HS-5 (cell line): ENCODE results near the gene IPO7.
"Not testable (repeated sequence)": the region's sequence is repeated elsewhere in the genome, so short reads cannot be mapped to it uniquely, and the experiment has no call there.

Experiments
- DNase-seq: peaks from one replicate; pipeline ENCODE4 v3.0.0-alpha.2; 2012; ENCODE audit warnings: low read depth

The IPO7 gene

DNA sequence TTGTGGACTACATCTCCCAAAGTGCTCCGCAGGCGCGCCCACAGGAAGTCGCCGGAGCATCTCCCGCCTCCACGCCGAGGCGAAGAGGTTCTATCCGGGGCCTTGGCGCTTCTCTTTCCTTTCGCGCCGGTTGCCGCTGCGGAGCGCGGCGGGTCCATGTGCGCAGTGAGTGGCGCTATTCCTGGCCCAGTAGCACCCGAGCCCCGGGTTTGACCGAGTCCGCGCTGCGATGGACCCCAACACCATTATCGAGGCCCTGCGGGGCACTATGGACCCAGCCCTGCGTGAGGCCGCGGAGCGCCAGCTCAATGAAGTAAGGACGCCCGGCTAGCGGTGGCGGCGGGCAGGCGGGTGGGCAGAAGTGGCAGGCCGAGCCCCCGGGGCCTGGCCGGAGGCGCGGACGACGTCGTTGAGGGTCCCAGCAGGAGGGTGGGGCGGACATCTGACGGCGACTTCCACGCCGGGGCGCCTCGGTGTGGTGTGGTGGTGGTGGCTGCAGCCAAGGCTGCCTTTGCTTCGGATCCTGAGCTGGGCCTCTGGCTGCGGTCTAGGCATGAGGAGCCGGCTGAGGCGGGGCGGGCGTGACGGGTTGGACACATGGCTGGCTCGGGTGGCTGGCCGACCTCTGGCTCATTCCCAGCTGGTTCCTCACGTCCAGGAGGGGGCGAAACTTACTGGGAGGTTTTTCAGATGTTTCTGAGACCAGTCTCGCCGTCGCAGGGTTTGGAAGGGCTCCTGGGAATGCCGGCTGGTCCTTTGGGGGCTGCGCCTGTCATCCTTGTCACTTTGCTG, at the start of gene IPO7:
IPO7 (plus strand) TSS at position 118 of the 792 bp plus-strand sequence; CDS start at position 230, 112 bp downstream.
- peak; percentile 73 for DNase-seq

DNA sequence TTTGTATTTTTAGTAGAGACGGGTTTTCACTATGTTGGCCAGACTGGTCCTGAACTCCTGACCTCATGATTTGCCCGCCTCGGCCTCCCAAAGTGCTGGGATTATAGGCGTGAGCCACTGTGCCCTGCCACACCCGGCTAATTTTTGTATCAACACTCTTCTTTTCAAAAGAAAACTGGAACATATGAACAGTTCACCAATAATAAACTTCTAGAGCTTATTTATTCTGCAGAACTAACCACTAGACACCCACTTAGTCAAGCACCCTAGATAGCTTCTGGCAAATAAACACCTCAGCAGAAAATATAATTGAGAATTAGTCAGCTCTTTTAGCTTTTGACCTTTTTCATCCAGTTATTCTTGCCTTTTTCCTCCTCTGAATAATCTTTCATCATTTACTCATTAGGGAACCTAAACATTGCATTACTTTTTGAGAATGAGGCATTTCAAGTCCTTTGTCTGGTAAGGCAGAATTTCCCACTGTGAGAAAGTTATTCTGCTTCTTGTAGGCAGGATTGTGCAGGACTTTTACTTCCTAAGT, 42.7 kb upstream of the IPO7 start:
- no peak for DNase-seq

DNA sequence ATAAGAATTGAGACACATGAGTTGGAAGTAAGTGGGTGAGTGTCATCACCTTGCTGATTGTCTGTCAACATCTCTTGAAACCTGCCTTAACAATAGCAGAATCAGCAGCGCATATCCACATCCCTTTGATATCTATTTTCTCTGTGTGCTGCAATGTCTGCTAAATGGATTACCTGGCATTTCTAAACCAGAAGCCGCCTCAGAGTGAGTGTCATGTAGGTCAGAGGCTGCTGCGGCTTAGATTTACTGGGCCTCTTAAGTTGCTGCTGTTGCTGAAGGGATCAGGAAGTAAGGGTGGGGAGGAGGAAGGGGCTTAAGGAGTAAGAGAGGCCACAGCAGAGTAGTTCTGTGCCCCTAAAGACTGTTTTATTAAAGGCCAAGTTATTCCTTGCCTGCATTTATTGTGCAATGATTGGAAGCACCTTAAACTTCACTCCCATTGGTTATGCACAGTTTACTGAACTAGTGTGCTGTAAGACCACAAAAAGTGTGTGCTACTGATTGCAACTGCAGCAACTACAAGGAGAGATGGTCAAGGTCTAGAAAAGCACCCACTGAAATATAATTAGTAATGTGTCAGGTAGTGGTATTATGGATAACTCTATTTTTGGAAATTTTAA, 40.3 kb upstream of the IPO7 start:
- no peak for DNase-seq

DNA sequence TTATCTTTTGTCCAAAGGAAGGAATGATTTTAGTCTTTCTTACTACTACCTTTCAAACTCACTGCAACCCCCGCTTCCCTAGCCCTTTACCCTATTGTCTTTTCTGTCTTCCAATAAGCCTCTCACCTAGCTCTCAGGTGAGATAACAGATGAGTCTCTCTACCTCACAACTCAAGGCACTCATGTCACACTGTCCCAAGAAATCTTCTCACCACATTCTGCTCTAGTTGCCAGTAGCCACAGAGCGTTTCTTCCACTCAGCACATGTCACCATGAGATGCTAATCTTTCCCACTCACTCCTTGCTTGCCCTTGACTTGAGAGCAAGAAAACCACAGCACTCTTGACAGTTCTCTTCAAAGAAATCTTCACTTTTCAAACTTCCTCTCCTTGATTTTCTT, 37.4 kb upstream of the IPO7 start:
- DNase-seq = no peak

DNA sequence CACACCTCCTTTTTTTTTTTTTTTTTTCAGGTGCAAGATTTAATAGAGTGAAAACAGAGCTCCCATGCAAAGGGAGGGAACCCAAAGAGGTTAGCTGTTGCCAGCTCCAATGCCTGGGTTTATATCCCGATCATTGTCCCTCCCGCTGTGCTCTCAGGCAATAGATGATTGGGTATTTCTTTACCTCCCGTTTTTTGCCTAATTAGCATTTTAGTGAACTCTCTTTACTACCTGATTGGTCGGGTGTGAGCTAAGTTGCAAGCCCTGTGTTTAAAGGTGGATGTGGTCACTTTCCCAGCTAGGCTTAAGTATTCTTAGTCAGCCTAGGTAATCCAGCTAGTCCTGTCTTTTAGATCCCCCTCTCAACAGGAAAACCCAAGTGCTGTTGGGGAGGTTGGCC, 36.7 kb upstream of the IPO7 start:
- DNase-seq = not testable (repeated sequence)

DNA sequence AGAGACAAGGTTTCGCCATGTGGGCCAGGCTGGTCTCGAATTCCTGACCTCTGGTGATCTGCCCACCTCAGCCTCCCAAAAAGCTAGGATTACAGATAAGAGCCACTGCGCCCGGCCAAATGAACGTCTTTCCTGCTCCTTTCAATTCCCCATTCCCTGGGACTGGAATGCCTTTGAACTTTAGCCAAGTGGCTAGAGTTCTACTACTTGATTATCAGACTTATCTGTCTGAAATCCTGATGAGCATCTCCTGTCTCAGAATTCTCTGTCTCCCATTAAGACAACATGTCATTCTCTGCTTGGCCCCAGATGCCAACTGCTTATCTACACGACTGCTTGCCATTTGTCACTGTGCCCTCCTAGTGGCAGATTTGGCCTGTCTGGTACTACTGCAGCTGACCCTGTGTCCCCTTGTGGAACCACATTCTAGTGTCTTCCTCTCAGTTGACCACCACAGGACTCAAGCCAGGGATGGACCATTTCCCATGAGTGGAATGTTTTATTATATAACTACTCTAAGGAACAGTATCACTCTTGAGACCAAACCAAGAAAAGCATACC, 33.1 kb upstream of the IPO7 start:
- no peak for DNase-seq

DNA sequence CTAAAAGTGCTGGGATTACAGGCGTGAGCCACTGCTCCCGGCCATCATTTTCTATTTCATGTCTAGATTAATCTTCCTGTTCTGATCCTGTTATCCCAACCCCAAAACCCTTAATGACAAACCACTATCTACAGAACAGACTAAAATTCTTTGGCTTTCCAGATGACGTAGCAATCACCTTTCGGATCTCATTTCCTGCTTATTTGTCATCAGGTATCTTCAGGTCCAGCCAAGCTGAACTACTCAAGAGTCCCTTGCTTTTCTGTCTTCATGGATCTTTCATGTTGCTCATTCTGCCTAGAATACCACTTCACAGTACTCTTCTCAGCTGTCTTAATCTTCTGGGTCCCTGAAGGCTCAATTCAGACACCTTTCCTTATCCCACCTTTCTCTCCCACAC, 27.4 kb upstream of the IPO7 start:
- no peak for DNase-seq

DNA sequence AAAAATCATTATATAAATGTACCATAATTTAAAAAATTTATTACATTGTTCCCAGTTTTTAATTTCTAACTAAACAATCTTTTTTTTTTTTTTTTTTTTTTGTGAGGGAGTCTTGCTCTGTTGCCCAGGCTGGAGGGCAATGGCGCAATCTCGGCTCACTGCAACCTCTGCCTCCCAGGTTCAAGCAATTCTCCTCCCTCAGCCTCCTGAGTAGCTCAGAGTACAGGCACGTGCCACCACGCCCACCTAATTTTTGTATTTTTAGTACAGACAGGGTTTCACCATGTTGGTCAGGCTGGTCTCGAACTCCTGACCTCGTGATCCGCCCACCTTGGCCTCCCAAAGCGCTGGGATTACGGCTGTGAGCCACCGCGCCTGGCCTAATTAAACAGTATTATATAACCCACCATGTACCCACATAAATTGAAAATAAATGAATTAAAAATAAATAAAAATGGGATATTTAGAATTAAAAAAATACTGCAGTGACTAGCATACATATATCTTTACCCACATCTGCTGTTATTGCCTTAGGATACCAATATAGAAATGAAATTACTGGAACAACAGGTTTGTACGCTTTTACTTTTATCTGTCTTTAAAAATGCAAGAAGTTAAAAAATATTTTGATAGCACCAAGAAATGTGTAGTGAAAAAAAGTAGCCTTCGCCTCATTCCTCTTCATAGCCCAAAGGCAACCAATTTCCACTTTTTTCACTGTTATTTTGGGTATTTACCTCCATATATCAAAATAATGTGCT, 23.4 kb upstream of the IPO7 start:
- DNase-seq = not testable (repeated sequence)

DNA sequence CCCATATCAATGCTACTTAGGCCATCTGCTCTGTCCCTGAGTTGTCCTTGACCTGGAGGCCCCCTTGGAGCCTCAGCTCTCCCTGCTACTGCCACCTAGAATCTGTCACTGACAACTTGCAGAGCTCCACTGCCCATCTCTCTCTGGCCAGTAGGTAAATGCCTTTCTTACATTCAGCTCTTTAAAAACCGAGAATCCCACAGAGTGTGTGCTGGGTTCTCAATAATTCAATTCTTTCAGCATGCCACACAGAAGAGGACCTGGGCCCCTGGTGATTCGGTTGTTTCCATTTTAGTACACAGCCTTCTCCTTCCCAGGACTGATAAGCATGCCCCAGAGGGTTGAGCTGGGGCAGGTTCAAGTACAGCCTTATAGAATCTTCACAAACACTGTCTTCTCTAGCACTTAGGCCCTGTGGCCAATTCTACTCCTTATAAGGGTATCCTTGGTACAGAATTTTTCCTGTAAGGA, 22.0 kb upstream of the IPO7 start:
- DNase-seq = no peak

DNA sequence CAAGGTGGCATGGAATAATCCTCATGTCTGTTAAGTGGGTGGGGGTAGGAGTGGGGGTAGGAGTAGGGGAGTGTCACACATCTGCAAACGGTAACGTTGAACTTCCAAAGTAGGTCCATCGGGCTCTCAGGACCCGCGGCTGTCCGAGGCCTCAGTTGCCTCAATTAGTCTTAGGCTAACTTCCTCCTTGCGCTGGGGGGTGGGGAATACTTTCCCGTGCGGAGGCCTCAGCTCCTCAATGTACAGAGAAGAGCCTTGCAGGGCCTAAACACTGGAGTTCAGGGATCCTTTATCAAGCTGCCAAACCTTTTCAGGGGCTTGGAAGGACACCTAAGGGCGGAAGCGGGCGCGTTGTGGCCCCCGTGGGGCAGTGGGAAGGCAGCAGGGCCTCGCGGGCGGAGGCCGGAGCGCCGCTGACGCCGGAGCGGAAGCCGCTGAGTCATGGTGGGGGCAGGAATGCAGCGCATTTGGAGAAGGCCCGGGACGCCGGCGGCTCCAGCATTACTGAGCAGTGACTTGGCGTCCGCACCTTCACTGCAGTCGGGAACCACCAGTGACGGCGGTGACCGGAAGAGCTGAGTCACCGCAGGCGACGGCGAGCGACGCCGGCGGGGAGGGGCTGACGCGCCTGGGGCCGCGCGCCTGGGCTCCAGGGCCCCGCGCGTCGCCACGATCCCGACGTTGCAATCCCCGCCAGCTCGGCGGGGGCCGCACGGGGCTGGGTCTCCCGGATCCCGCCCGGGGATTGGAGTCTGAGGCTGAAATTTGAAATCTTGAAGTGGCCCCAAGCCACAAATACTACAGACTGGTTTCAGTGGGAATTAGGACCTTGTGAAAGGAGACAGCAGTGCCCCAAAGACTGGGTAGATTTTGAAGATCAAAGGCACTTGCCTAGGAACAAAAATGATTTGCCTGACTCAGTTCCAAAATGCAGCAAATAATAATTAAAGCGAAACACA, 20.2 kb upstream of the IPO7 start:
- DNase-seq = peak; percentile 91

DNA sequence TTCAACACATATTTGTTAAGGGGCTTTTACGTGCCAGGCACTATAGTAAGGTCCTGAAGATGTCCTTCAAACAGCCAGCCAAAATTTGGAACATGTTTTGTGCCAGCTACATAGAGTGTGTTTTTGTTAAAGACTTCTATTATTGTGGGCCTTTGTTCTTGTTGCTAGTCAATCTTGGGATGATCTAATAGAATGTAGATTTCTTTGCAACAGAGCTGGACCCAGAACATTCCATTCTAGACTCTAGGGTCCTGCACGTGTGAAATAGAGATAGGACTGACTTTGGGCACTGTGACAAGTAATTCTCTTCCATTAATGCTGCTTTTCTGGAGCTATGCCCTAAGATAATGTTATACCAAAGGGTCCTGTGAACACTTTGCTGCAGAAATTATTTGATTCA, 16.9 kb upstream of the IPO7 start:
- DNase-seq = no peak

DNA sequence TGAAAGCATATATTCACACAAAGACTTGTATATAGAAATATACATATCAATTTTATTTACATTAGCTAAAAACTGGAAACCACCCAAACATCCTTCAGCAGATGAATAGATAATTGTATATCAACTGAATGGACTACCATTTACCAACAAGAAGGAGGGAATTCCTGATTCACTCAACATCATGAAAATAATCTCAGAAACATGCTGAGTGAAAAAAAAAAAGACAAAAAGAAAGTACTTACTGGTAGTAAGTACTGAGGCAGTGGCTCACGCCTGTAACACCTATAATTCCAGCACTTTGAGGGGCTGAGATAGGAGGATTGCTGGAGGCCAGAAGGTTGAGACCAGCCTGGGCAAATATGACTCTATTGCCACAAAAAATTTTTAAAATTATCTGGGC, 7.4 kb upstream of the IPO7 start:
- no peak for DNase-seq

DNA sequence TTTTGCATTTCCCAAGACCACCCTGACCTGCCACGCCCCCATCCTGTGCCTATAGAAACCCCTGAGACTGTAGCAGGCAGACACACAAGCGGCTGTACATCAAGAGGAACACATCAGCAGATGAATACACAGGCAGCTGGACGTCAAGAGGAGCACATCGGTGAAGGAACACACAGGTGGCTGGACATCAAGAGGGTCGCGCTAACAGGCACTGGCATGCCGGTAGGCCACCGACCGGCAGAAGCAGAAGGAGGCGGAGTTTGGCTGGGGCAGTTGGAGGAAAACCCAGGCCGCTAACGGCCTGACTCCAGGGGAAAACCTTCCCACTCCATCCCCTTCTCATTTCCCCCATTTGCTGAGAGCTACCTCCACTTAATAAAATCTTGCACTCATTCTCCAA, 5.4 kb upstream of the IPO7 start:
- DNase-seq = no peak

DNA sequence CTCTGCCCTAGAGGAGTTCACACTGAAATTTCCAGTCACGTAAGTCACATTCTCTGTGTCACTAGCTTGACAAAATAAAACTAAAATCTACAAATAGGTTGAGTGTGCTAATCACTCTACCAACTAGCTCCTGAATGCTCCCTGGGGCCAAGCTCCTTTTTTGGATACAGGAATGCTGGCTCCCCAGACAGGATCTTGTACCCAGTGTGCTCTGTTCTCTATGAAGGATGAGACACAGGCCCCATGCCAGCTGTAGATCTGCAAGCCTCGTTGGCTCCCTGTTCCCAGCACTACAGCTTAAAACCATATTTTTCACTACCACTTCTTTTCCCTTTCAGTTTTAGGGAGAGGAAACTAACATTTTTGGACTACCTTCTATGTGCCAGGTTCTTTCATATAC, 3.7 kb upstream of the IPO7 start:
- DNase-seq = no peak

DNA sequence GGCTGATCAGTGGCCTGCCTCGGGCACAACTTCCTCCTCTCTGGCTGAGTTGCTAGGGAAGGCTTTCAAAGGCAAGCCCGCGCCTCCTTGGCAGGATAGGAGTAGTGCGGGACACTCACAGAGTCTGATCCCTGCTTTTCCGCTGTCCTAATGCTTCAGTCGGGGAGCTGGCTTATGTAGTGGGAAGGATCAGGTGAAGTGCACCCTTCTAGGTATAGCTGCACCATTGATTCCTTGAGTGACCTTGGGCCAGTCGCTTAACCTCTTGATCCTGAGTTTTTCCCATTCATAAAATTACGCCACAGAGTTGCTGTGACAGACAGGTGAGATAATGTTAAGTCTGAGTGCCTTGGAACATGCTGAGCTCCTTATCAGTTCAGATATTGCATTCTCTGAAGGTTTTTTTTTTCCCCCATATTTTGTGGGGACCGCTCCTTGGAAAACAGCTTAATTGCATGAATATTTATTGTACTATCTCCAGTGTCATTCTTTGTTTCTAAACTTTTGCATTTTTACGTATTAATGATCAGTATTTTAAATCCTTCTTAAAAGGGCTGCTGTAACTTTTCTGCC, 961 bp downstream of the IPO7 start:
- no peak for DNase-seq

DNA sequence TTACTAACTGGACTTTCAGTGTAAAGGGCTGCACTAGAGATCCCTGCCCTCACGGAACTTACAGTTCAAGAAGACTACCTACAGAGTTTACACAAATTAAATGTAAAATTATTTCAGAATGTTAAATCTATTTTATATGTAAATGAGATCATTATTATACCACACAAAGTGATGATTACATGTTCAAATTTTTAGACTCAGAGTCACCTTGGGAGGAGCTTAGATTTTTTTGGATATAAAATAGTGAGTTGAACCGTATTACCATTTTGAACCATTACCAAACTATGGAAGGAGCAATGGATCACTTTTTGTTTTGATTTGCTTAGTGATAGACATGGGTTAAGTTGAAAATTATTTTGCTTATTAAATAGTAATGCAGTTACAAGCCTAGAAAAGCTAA, 1.6 kb downstream of the IPO7 start:
- no peak for DNase-seq

DNA sequence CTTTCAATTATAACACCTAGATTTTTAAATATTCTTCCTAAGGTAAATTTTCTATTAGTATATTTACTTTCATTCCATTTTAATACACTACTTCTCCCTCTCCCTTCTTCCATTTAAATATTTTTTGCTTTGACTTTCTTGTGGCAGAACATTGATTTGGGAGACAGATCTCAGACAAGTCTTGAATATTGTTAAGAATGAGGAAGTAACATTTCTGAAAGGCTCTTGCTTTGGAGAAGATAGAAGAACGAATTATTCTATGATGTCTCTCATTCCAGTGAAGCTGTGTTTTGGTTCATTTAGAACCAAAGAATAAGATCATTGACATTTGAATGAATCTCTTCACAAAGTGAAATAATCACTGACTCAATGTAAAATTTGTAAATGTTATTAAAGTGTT, 2.4 kb downstream of the IPO7 start:
- DNase-seq = no peak

DNA sequence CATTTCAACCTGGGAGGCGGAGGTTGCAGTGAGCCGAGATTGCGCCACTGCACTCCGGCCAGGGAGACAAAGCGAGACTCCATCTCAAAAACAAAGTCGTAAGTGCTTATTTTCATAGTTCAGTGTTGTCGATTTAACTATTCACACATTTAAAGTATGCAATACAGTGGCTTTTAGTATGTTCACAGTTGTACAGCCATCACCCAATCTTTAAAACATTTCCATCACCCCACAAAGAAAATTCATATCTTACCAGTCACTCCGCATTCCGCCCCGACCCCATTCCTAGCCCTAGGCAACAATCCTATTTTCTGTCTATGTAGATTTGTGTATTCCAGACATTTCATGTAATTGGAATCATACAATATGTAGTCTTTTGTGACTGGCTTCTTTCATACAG, 11.9 kb downstream of the IPO7 start:
- no peak for DNase-seq

DNA sequence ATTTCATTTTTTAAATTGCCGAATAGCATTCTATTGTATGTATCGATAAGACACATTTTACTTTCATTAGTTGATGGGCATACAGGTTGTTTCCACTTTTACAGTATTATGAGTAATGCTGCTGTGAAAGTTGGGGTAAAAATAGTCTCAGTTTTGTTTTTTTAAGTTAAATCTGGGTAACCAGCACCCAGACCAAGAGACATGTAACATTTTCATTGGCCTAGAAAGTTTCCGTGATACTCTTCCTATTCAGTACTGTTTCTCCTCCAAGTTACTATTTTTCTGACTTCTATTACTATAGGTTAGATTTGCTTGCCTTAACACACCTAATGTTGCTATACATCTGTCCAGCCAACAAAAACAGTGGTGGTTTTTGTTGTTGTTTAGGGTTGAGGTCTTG, 12.3 kb downstream of the IPO7 start:
- no peak for DNase-seq

DNA sequence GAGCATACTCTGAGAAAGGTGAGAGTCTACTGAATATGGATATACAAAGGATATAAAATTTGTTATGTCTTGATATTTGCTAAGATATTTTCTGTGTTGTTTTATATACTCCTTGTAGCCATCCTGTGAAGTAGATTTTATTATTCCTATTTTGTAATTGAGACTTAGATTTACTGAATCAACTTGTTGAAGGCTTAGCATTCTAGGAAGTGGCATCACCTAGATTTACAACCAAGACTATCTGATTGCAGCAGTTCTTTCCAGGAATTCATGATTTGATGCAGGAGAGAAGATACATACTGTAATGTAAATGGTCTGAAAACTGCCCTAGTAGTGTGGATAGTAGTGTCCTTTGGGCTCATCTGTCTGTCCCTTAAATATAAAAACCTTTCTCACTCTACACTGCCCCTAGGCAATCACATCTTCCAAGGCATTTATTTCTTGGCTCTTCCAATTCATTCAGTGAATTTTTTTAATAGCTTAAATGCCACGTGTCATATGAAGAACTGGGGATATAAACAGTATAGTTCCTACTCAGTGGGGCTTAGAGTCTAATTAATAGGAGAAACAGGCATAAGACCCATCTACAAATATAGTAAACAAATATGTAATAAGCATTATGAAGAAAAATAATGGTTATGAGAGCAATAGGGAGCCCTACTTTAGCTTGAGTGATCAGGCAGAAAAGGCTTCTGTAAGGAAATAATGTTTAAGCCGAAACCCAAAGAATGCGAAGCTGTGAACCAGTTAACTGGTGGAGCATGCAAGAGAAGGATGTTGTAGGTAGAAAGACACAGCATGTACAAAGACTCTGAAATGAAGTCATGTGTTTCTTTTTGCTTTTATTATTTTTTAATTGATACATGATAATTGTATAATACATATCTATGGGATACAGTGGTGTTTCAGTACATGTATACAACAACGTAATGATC, 13.6 kb downstream of the IPO7 start:
- DNase-seq = no peak
